Renal pelvis (tissue), 4 donors: ENCODE data around the gene HAND1. TPM values are rescaled to one million over a fixed set of nuclear protein-coding genes. Genes with fewer than 3 reads are reported as not detected.

Source experiments
- DNase-seq: peaks from one replicate; pipeline ENCODE4 v3.0.0-alpha.2; 2013
- polyA plus RNA-seq, 3 donors: library from polyadenylated mRNA; unstranded; fragments of 120-200 nt; gene quantifications; one replicate each; pipeline ENCODE4 v1.2.1, GENCODE V29; 2013; ENCODE audit not compliant: insufficient read length in 3 of 3

The HAND1 gene
- polyA plus RNA-seq, 3 donors, result not detected

- no peak for DNase-seq
Measured at GRCh38 chr5:154479160-154479943, 1.3 kb upstream of the HAND1 start.

- no peak for DNase-seq
Measured at GRCh38 chr5:154478752-154479159, 729 bp upstream of the HAND1 start.

GRCh38 chr5:154477382-154478223 lies 424 bp downstream of the HAND1 start:
- no peak for DNase-seq

GRCh38 chr5:154476354-154477205 lies 1.4 kb downstream of the HAND1 start:
- DNase-seq, result no peak

GRCh38 chr5:154475591-154476353 lies 2.3 kb downstream of the HAND1 start:
- DNase-seq, result no peak

GRCh38 chr5:154474396-154475334 lies 3.4 kb downstream of the HAND1 start:
- no peak for DNase-seq

- no peak for DNase-seq
Measured at GRCh38 chr5:154473581-154474283, 4.3 kb downstream of the HAND1 start.

- no peak for DNase-seq
Measured at GRCh38 chr5:154472871-154473580, 5.0 kb downstream of the HAND1 start.

GRCh38 chr5:154470947-154471870 lies 6.8 kb downstream of the HAND1 start:
- no peak for DNase-seq

GRCh38 chr5:154470137-154470536 lies 7.9 kb downstream of the HAND1 start:
- no peak for DNase-seq

GRCh38 chr5:154467655-154468354 lies 10.2 kb downstream of the HAND1 start:
- DNase-seq, result no peak

GRCh38 chr5:154466671-154467070 lies 11.4 kb downstream of the HAND1 start:
- no peak for DNase-seq

GRCh38 chr5:154466147-154466546 lies 11.9 kb downstream of the HAND1 start:
- DNase-seq, result no peak

GRCh38 chr5:154465169-154465568 lies 12.9 kb downstream of the HAND1 start:
- DNase-seq, result no peak

- DNase-seq, result no peak
Measured at GRCh38 chr5:154464438-154464837, 13.6 kb downstream of the HAND1 start.

GRCh38 chr5:154461531-154461930 lies 16.5 kb downstream of the HAND1 start:
- DNase-seq, result no peak

GRCh38 chr5:154460172-154460571 lies 17.9 kb downstream of the HAND1 start:
- DNase-seq, result no peak
